IPS DF 19.7 (cell line): ENCODE measurements around the gene DPH6.
"Not testable (repeated sequence)": the region's sequence is repeated elsewhere in the genome, so short reads cannot be mapped to it uniquely, and the experiment has no call there.

Experiments used
- DNase-seq: peaks from one replicate; pipeline ENCODE4 v3.0.0-alpha.2; 2013; ENCODE audit warnings: low read depth, low spot score

The DPH6 gene

GRCh38 chr15:35437157-35437556 lies 108.8 kb downstream of the DPH6 start:
- peak; percentile 33 for DNase-seq

GRCh38 chr15:35436422-35436821 lies 109.5 kb downstream of the DPH6 start:
- DNase-seq = no peak

- DNase-seq = no peak
Measured at GRCh38 chr15:35431281-35431680, 114.7 kb downstream of the DPH6 start.

GRCh38 chr15:35430301-35430700 lies 115.7 kb downstream of the DPH6 start:
- DNase-seq = no peak

- DNase-seq = no peak
Measured at GRCh38 chr15:35427496-35427895, 118.5 kb downstream of the DPH6 start.

- no peak for DNase-seq
Measured at GRCh38 chr15:35427091-35427490, 118.9 kb downstream of the DPH6 start.

- DNase-seq = no peak
Measured at GRCh38 chr15:35410775-35411174, 135.2 kb downstream of the DPH6 start.

- DNase-seq = no peak
Measured at GRCh38 chr15:35399901-35400300, 146.1 kb downstream of the DPH6 start.

- DNase-seq = no peak
Measured at GRCh38 chr15:35397027-35397426, 148.9 kb downstream of the DPH6 start.

GRCh38 chr15:35394416-35394815 lies 151.5 kb downstream of the DPH6 start:
- no peak for DNase-seq

GRCh38 chr15:35393398-35393797 lies 152.6 kb downstream of the DPH6 start:
- no peak for DNase-seq

- not testable (repeated sequence) for DNase-seq
Measured at GRCh38 chr15:35391408-35391984, 154.5 kb downstream of the DPH6 start.

- DNase-seq = no peak
Measured at GRCh38 chr15:35383506-35383905, 162.5 kb downstream of the DPH6 start.

- DNase-seq = no peak
Measured at GRCh38 chr15:35381328-35381727, 164.6 kb downstream of the DPH6 start.

- DNase-seq = no peak
Measured at GRCh38 chr15:35379972-35380371, 166.0 kb downstream of the DPH6 start.

- not testable (repeated sequence) for DNase-seq
Measured at GRCh38 chr15:35378454-35378853, 167.5 kb downstream of the DPH6 start.

- no peak for DNase-seq
Measured at GRCh38 chr15:35376707-35377106, 169.3 kb downstream of the DPH6 start.

GRCh38 chr15:35374661-35375060 lies 171.3 kb downstream of the DPH6 start:
- no peak for DNase-seq

- DNase-seq = no peak
Measured at GRCh38 chr15:35362195-35362829, 183.7 kb downstream of the DPH6 start.

GRCh38 chr15:35358824-35359223 lies 187.1 kb downstream of the DPH6 start:
- DNase-seq = no peak

- no peak for DNase-seq
Measured at GRCh38 chr15:35351059-35351458, 194.9 kb downstream of the DPH6 start.

GRCh38 chr15:35349916-35350315 lies 196.0 kb downstream of the DPH6 start:
- DNase-seq = no peak

- no peak for DNase-seq
Measured at GRCh38 chr15:35330916-35331315, 215.0 kb downstream of the DPH6 start.
